T1000 (cell line): ENCODE data around the gene TOMM40.
"Not testable (repeated sequence)": the region's sequence is repeated elsewhere in the genome, so short reads cannot be mapped to it uniquely, and the experiment has no call there.

Experiments
- DNase-seq: peaks from one replicate; lab custom pipeline; 2025; ENCODE audit warnings: mixed read lengths; lab: John Stamatoyannopoulos, UW

TOMM40 gene

DNA sequence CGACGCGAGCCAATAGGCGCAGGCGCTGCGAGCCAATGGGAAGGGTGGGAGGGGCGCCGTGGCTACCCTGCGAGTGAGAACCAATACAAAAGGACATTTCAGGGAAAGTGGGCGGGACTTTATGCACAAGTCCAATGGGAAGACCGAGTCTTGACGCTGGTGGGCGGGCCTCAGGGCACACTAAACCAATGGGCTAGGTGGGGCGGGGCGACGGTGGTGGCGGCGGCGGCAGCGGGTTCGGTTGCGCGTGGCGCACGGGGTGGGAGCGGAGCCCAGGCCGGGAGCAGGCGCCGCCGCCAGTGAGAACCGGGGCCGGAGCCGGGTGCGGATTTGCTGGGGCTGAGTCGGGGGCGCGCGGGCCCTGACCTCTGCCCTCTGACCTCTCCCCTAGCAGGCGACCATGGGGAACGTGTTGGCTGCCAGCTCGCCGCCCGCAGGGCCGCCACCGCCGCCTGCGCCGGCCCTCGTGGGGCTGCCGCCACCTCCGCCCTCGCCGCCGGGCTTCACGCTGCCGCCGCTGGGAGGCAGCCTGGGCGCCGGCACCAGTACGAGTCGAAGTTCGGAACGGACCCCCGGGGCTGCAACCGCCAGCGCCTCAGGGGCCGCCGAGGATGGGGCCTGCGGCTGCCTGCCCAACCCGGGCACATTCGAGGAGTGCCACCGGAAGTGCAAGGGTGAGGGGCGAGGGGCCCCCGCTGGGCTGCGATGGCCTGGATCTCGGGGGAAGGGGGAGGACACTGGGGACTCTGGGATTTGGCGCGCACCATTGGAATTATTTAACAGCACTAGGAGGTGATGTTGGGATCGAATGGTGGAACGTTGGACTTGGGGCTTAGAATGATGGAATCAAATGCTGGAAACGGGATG is at the start of gene TOMM40:
Gene TOMM40 (plus strand): TSS at position 239 of the 867 bp plus-strand sequence. CDS start 162 bp downstream, at position 401.
- peak; percentile 59 for DNase-seq

DNA sequence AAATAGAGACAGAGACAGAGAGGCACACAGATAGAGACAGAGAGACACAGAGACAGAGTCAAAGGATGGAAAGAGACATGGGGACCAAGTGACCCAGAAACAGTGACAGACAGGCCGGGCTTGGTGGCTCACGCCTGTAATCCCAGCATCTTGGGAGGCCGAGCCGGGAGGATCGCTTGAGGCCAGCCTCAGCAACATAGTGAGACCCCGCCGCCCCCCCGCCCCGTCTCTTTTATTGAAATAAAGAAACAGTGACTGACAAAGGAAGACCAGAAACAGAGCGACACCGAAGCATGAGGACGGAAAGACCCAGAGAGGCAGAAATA is 45.8 kb upstream of the TOMM40 start:
- no peak for DNase-seq

DNA sequence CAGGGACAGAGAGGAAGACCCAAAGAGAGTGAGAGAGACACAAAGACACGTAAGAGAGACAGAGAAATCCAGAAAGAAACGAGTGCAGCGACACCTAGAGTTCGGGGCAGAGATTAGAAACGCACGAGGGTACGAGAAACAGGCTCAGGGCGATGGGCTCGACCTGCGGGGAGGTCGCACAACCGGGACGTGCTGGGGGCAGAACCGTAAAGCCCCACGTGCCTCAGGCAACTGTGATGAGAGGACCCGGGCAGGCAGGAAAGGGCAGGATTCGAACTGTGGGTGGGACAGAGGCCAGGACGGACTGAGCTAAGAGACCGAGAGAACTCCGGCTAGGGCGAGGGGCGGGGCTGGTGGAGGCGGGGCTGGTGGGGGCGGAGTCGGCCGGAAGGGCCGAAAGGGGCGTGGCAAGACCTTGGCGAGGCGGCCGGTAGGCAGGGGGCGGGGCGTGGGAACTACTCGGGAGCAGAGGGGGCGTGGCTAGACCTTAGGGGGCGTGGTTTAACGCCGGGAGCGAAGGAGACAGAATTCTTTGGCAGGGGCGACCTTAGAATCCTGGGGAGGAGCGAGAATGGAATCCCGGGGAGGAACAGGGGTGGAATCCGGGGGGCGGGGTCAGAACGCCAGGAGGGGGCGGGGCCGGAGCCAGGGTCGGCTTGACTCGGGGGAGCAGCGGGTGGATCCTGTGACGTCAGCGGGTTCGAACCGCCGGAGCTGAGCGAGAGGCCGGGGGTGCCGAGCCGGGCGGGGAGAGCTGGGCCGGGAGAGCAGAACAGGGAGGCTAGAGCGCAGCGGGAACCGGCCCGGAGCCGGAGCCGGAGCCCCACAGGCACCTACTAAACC is 45.2 kb upstream of the TOMM40 start, which contains the start of gene NECTIN2:
Gene NECTIN2 (plus strand): TSS at position 686 of the 843 bp plus-strand sequence. CDS start 229 bp downstream, outside the sequence.
- DNase-seq, result peak; percentile 99

DNA sequence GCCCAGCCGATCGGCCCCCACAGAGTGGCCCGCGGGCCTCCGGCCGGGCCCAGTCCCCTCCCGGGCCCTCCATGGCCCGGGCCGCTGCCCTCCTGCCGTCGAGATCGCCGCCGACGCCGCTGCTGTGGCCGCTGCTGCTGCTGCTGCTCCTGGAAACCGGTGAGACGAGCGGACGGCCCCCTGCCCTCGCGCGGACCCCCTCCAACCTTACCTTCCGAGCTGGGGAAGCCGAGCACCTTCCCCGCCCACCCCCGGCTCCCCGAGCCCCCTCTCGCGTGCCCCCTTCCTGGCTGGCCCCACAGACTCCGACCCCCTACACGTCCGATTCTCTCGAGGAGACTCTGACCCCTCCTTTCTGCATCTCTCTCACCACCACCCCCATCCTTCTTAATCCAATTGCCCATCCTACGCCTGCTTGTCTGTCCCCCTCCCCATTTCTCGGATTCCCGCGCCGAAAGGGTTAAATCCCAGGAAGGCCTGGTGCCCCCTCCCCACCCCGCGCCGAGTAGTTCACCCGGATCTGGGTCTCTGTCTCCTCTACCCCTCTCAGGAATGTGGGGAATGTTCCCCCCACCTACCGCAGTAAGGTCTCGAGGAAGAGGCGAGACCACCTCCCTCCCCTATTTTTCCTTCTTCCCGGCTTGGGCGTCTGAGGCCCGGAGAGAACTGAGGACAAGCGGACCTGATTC is 44.5 kb upstream of the TOMM40 start:
- DNase-seq, result no peak

DNA sequence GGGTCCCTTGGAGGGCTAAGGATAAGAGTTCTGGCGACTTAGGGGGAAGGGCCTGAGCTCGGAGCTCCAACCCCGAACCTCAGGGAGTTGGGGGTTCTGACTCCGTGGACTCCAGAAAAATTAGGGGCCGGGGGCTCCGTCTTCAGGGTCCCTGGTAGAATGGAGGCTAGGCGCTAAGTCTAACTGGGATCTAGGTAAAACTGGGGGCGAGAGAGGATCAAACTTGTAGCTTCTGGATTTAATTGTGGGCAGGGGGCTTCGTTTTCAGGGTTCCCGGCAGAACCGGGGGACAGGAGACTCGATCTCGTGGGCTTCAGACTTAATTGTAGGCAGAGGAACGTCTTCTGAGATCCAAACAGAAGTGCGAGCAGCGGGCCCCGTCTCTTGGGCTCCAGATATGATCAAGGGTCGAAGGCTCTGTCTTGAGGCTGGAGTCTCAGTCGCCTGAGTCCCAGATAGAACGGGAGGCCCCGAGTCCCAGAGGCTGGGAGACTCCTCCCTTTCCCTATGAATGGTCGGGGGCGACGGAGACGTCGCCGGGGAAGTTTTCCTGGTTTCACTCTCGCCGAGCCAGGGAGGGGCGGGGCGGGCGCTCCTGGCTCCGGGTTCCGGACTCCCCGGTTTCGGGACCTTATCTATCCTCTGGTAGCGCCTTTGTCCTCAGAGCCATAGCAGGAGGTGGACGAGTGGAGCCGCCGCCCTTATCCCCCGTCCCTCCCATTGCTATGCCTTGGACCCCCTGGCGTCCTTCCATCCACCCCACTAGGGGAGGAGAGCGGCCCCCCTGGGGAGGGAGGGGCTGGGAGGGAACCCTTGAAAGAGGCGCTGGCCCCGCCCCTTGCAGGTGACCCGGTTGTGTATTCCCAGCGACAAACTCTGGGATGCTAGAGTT is 43.7 kb upstream of the TOMM40 start:
- DNase-seq, result no peak

DNA sequence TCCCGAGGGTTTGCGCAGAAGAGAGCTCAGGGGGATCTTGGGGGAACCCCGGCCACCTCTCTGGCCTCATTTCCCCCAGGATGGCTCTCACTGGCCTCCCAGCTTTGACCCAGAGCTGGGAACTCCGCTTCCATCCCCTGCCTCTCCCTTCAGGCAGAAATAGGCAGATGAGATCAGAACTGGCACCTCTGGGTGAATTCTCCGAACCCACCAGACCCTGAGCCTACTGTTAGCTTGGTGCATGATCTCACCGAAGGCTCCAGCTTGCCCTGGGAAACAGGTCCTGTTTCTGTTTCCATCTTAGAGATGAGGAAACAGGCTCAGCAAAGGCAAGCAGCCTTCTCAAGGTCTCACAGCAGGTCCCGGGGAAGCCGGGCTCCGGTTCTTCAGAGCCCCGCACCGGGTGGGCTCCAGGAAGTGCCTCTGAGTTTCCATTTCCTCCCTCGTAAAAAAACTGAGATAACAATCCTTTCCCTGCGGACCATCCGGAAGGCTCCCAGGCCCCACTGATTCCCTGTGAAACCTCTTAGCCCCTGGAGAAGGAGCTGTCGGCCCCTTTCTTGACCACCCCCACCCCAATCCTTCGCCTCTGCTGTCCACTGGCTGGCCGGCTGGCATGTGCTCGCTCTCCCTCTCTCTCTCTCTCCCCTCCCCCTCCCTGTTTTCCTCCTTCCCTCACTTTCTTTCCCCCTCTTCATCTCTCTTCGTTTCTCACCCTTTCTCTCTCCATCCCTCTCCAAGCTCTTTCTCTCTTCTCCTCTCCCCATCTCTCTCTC is 42.8 kb upstream of the TOMM40 start:
- no peak for DNase-seq

DNA sequence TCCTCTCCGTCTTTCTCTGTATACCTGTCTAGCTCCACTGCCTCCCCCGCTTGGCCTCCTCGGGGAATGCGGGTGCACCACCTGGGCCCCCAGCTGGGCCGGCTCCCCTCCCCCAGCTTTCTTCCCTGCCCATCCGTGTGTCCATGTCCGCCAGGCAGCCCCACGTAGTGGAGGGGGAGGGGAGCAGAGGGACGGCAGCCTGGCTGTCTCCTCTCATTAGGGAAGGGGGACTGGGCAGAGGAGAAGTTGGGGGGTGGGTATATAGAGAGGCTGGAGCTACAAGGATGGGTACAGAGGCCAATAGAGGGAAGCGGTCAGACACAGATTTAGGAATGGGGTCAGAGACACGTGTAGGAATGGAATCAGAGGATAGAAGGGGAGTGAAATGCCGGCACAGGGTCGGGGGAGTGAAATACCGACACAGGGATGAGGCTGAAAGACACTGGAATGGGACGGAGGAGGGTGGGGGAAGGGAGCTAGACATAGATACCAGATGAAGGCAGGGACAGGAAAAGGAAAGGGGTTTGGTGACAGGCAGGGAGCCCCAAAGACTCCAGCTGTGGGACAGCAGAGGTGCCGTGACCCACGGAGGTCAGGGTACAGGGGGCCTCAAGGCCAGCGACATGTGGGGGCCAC is 42.1 kb upstream of the TOMM40 start:
- DNase-seq, result no peak

DNA sequence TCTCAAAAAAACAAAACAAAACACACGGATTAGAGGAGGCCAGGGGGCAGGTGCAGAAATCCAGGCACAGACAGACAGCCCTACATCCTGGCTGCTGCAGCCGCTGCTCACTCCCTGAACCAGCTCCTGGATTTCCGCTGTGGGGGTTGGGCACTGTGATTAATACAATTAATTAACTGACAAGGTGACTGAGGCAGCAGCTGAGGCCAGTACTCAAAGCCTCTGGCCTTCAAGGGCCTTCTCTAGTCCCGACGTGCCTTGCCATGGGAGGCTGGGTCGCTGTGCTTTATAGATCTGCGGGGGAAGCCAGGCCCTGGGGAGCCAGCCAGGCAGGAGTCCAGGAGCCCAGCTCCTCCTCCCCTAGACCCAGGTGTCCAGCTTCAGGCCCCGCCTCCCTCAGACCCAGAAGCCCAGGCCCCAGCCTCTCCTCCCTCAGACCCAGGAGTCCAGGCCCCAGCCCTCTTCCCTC is 40.4 kb upstream of the TOMM40 start:
- DNase-seq, result no peak

DNA sequence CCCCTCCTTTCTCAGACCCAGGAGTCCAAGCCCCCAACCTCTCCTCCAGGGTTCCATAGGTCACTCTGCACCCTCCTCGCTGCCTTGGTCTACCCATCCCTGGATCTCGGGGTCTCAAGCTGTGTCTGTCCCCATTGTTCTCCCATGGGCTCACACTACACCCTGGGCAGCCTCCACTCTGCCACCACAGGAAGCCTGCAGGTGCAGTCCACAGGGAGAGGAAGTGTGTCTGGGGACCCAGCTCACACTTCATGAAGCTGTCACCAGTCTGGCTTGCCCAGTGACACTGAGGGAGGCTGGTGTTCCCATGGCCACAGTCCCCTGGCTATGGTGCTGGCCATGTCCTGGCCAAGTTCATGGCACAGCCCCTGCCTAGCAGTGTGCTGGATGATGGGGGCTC is 39.6 kb upstream of the TOMM40 start:
- DNase-seq, result no peak

DNA sequence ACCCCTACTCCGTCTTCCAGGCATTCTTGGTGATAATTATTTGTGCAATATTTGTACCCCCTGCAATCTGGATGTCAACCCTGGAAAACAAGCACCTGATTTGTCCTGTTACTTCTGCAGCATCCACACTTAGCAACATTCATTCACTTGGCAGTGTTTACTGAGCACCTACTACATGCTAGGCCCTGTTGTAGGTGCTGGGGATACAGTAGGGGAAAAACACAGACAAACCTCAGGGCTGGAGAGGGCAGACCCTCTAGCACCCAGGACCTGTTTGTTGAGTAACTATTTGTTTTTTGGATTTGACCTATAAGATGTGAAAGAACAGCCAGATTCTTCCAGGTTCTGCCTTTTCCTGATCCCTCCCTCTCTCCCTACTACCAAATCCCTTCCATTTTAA is 35.4 kb upstream of the TOMM40 start:
- DNase-seq, result no peak

DNA sequence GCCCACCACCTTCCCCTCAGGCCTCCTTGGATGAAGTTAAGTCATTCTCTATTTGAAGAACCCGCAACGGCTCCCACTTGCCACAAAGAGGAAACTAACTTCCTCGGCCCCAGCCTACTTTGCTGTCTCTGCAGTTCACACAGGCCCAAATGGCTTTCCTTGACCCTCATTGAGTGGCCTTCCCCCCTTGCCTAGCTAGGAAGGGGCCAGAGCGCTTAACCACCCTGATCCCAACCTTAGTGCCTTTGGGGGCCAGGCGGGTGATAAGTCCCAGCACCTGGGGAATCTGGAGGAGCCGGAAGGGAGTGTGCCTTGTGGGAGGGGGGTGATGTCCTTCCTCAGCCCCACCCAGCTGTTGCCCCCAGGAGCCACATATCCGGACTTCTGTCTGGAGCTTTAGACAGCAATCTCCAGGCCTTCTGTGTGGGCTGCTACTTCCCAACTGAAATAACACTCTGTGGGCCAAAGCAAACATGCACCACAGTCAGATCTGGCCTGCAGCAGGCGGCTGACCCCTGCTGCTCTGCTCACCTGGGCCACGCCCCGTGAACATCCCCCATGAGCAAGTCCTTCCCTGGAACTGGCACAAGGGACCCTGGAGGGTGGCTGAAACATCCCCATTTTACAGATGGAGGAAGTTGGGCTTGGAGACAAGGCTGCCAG is 34.5 kb upstream of the TOMM40 start:
- no peak for DNase-seq

DNA sequence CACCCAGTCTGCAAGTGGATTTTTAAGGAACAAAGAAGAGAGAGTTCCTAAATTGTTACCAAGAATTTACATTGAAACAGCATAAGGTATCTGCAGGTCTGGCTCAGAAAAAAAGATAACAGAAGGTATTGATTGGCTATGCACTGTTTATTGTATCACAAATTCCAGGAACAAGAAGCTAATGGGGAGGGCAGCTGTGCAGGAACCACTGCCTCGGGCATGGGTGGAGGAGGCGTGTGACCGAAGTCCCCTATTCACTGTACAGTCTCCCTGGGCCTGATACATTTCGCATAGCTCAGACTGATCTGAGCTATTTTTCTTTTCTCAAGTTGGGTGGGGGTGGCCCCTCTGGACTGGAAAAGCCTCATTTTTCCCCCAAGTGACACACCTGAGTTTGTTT is 33.2 kb upstream of the TOMM40 start:
- DNase-seq, result no peak

DNA sequence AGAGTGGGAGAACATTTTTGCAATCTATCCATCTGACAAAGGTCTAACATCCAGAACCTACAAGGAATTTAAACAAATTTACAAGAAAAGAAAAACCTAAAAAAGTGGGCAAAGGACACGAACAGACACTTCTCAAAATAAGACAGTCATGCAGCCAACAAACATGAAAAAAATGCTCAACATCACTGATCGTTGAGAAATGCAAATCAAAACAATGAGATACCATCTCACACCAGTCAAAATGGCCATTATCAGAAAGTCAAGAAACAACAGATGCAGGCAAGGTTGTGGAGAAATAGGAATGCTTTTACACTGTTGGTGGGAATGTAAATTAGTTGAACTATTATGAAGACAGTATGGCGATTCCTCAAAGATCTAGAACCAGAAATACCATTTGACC is 29.5 kb upstream of the TOMM40 start:
- not testable (repeated sequence) for DNase-seq

DNA sequence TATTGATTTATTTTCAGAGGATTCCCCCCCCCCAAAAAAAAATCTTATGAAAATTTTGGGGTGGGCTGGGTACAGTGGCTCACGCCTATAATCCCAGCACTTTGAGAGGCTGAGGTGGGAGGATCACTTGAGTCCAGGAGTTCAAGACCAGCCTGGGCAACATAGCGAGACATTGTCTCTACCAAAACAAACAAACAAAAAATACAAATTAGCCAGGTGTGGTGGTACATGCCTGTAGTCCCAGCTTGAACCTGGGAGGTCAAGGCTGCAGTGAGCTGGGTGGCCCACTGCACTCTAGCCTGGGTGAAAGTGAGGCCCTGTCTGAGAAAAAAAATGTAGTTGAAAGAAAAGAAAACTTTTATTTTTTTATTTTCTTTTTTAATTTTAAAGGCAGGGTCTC is 27.1 kb upstream of the TOMM40 start:
- DNase-seq, result no peak

DNA sequence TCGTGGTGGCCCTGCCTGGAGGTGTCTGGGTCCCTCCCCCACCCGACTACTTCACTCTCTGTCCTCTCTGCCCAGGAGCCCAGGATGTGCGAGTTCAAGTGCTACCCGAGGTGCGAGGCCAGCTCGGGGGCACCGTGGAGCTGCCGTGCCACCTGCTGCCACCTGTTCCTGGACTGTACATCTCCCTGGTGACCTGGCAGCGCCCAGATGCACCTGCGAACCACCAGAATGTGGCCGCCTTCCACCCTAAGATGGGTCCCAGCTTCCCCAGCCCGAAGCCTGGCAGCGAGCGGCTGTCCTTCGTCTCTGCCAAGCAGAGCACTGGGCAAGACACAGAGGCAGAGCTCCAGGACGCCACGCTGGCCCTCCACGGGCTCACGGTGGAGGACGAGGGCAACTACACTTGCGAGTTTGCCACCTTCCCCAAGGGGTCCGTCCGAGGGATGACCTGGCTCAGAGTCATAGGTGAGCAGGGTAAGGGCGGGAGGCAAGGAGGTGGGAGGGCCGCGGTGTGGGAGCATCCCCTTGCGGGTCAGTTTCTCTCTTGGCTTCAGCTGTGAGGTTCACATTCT is 25.8 kb upstream of the TOMM40 start:
- no peak for DNase-seq

DNA sequence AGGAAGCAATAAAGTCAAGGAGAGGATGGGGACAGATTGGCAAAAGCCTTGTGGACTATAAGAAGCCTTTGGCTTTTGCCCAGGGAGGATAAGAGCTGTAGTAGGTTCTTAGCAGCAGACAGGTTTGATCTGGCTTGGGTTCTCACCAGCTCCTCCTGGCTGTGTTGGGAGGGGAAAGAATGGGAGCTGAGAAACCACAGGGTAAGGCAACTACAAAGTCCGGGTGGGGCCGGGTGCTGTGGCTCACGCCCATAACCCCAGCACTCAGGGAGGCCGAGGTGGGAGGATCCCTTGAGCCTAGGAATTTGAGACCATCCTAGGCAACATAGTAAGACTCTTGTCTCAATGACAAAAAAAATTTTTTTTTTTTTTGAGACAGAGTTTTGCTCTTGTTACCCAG is 24.4 kb upstream of the TOMM40 start:
- no peak for DNase-seq

DNA sequence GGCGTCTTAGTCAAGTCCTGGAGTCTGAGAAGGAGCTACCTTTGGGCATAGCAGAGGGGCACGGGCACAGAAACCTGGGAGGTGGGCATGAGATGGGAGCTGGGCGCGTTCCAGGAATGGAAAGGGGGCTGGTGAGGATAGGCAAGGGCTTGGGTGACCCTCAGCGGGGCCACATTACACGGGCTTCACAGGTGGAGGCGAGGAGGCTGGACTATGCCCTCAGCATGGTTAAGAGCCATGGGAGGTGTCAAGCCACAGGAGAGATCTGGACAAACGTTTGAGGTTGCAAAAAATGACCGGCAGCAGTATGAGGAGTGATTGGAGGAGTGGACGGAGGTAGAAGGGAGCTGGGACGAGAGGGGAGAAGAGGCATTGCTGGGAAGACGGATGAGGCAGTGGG is 23.5 kb upstream of the TOMM40 start:
- DNase-seq, result no peak

DNA sequence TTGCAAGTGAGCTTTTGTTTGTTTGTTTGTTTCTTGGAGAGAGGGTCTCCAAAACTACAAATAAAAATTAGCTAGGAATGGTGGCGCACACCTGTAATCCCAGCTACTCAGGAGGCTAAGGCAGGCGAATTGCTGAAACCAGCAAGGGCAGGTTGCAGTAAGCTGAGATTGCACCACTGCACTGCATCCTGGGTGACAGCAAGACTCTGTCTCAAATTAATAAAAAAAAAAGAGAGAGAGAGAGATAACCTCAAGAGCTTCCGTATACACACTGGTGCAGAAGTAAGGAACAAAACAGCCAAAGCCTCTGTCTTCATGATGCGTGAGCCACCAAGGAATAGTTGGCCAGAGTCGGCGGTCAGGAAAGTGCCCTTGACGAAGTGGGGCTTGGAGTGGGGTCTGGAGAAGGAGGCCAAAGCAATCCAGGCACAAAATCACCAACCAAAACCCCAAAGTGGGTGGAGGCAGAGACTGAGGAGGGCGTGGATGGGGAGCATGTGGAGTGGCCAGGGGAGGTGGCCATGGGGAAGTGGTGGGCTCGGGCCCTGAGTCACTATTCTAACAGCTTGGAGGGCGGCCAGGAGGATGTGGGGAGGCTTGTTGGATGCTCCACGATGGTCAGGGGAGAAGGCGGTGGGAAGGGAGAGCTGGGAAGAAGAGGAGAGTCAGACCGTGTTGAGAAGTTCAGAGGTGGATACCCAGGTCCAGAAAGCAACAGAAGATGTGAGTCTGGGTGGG is 21.2 kb upstream of the TOMM40 start:
- no peak for DNase-seq
